GM13977 (cell line): ENCODE results near the gene YTHDF1.

ENCODE experiments used
- DNase-seq: peaks from one replicate; pipeline ENCODE4 v3.0.0; 2012; ENCODE audit warnings: low spot score
- in situ Hi-C: fragments of 300-500 bp; cut with MboI; formaldehyde crosslinking; loops from one replicate; pipeline ENCODE4 v1.12.0; 2022; ENCODE audit warnings: low sequenced_read_pairs, low pct_unique_long_range_greater_than_20kb, mixed read lengths, inconsistent platforms; ENCODE audit not compliant: unreplicated experiment
- TF ChIP-seq, protein P1 (sequence below): IDR thresholded peaks from 2 replicates; pipeline ENCODE4 v1.5.1; 2012; ENCODE audit warnings: mild to moderate bottlenecking, control low read depth; ENCODE audit not compliant: insufficient read depth; ENCODE audit errors: extremely low read depth, missing control alignments

The YTHDF1 gene

GRCh38 chr20:63216041-63216848 lies at the start of gene YTHDF1:
YTHDF1 (minus strand) TSS chr20:63216131; CDS start chr20:63215892, 239 bp downstream.
- in situ Hi-C loops = no loop called here
- TF ChIP-seq, protein P1, sequence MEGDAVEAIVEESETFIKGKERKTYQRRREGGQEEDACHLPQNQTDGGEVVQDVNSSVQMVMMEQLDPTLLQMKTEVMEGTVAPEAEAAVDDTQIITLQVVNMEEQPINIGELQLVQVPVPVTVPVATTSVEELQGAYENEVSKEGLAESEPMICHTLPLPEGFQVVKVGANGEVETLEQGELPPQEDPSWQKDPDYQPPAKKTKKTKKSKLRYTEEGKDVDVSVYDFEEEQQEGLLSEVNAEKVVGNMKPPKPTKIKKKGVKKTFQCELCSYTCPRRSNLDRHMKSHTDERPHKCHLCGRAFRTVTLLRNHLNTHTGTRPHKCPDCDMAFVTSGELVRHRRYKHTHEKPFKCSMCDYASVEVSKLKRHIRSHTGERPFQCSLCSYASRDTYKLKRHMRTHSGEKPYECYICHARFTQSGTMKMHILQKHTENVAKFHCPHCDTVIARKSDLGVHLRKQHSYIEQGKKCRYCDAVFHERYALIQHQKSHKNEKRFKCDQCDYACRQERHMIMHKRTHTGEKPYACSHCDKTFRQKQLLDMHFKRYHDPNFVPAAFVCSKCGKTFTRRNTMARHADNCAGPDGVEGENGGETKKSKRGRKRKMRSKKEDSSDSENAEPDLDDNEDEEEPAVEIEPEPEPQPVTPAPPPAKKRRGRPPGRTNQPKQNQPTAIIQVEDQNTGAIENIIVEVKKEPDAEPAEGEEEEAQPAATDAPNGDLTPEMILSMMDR = no peak
- peak; percentile 100 for DNase-seq

DNA sequence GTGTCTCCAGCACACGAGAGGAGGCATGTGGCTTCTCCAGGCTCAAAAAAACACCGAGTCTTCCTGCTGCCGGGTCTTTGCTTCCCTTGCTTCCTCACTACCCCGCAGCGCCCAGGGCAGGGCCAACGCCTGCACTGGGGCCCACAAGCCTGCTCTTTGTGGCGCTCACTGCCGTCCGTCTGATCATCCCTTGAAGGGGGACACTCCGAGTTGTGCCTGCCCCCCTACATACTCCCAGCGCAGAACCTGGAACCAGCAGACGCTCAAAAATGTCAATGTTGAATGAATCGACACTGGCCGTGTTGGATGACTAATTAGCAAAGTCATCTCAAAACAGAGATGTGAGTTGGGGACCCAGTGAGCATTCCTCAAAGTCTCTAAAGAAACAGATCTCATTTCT lies 48.6 kb upstream of the YTHDF1 start:
- TF ChIP-seq, protein P1 = no peak
- in situ Hi-C loops = no loop called here
- no peak for DNase-seq

DNA sequence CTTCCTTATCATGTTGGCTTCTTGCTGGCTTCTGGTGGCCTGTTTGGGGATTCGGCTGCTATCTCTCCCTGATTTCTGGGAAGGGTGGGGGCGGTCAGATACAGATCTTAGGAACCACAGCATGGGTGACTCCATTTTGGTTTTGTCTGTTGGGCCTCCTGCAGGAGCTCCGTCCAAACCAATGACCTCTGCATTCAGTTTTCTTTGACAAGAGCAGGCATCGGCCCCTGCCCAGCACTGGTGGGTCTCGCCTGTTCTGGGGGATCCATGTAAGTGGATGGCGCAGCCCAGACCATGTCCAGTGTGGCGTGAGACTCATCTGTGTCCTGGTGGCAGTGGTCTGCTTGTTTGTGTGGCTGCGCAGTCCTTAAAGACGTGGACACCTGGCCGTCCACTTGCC lies 48.1 kb upstream of the YTHDF1 start:
- TF ChIP-seq, protein P1 = no peak
- DNase-seq = no peak
- in situ Hi-C loops = no loop called here

- TF ChIP-seq, protein P1 = no peak
- in situ Hi-C loops = no loop called here
- DNase-seq = no peak
Observed at GRCh38 chr20:63262836-63263235, 46.9 kb upstream of the YTHDF1 start.

DNA sequence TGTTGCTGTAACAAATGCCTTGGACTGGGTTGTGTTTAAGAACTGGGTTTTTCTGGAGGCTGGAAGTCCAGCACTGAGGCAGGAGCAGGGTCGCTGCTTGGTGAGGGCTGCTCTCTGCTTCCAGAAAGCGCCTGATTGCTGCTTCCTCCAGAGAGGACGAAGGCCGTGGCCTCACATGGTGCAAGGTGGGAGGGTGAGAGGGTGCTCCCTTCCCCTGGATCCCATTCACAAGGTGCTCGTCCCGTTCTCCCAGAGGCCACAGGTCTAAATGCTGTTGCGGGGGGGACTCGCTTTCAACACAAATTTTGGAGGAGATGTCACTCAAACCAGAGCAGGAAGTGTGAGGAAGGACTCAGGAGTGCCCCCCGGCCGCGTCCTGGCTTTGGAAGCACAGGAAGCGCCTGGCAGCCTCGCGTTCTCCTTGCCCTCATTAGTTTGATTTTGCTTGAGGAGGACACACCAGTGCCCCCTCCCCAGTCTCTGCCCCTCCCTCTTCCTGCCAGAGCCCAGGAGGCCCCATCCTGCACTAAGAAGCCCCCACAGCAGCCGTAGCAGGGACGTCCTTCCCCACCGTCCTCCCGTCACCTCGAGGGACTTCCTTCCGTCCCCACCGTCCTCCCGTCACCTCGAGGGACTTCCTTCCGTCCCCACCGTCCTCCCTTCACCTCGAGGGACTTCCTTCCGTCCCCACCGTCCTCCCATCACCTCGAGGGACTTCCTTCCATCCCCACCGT lies 46.0 kb upstream of the YTHDF1 start:
- DNase-seq = no peak
- TF ChIP-seq, protein P1 = no peak
- in situ Hi-C loops = no loop called here

DNA sequence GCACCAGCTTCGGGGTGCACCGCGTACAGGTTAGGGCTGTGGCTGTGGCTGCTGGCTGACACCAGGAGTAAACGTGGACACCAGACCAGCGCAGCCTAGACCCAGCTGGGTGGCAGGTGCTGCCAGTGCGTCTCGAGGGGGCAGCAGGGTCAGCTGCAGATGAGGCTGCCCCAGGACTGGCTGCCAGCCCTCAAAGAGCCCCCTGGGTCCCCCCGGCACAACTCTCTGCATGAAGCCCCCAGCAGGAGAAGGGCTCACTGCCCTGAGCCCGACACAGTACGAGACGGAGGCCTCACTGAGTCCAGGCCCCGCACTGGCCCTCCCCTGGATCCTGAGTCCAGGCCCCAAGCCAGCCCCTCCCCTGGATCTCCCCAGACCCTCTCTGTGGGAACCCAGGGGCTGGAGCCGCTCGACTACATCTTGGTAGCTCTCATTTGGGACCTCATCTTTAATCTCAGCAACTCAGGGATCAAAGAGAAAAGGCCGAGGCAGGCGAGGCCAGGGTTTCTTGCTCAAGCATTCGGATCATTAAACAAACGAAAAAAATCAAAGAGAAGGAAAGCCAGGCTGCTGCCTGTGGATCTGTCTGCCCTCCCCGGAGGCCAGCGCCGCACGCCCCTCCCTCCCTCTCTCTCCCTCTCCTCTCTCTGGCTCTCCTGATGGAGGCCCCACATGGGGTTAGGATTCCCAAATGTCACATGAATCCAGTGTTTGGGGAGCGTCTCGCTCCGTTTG lies 45.3 kb upstream of the YTHDF1 start:
- no peak for DNase-seq
- TF ChIP-seq, protein P1 = no peak
- in situ Hi-C loops = no loop called here
